GM23338 (cell line): ENCODE results near the gene PLEKHB1. TPM values are rescaled to one million over a fixed set of nuclear protein-coding genes. Genes with fewer than 3 reads are reported as not detected.

ENCODE experiments used
- ATAC-seq: fragments of 200-7000 bp; cut with Tn5 transposase; 3 replicates; pipeline ENCODE4 v1.9.1; 2020
- DNase-seq: peaks from one replicate; pipeline ENCODE4 v3.0.0-alpha.2; 2015; ENCODE audit warnings: low spot score
- H2AFZ ChIP-seq: fragments of 200-600 bp; sonication (generic); 2 replicates; pipeline ENCODE4 v1.8.0; 2016; ENCODE audit warnings: antibody characterized with exemption, mild to moderate bottlenecking, moderate library complexity
- H3F3A ChIP-seq: fragments of 200-600 bp; sonication (generic); replicated peaks from 2 replicates; pipeline ENCODE4 v1.8.0; 2017; ENCODE audit warnings: antibody characterized with exemption, mixed run types, low read depth
- H3K27ac ChIP-seq: fragments of 200-600 bp; sonication (generic); 2 replicates; pipeline ENCODE4 v1.6.1; 2016; ENCODE audit warnings: low read depth
- H3K27me3 ChIP-seq: fragments of 200-600 bp; sonication (generic); 2 replicates; pipeline ENCODE4 v1.8.0; 2016; ENCODE audit warnings: mild to moderate bottlenecking, mixed run types, moderate library complexity; ENCODE audit not compliant: insufficient read depth
- H3K36me3 ChIP-seq: fragments of 200-600 bp; sonication (generic); 2 replicates; pipeline ENCODE4 v1.8.0; 2016; ENCODE audit warnings: mild to moderate bottlenecking; ENCODE audit not compliant: insufficient read depth
- H3K4me1 ChIP-seq: fragments of 200-600 bp; sonication (generic); 2 replicates; pipeline ENCODE4 v1.8.0; 2016; ENCODE audit warnings: mild to moderate bottlenecking, moderate library complexity; ENCODE audit not compliant: insufficient read depth
- H3K4me2 ChIP-seq: fragments of 200-600 bp; sonication (generic); 2 replicates; pipeline ENCODE4 v1.7.1; 2017; ENCODE audit warnings: mixed run types
- H3K4me3 ChIP-seq: fragments of 200-600 bp; sonication (generic); 2 replicates; pipeline ENCODE4 v1.6.1; 2016; ENCODE audit warnings: mixed run types
- H3K79me2 ChIP-seq: fragments of 200-600 bp; sonication (generic); replicated peaks from 2 replicates; pipeline ENCODE4 v1.8.0; 2017; ENCODE audit warnings: mild to moderate bottlenecking; ENCODE audit not compliant: insufficient read depth
- H3K9me2 ChIP-seq: fragments of 200-600 bp; sonication (generic); 2 replicates; pipeline ENCODE4 v1.8.0; 2017; ENCODE audit not compliant: insufficient read depth
- H4K20me1 ChIP-seq: fragments of 200-600 bp; sonication (generic); replicated peaks from 2 replicates; pipeline ENCODE4 v1.8.0; 2017; ENCODE audit warnings: mild to moderate bottlenecking; ENCODE audit not compliant: insufficient read depth
- H3K27ac Mint-ChIP-seq: 2 replicates; pipeline ENCODE4 v1.8.0; 2020; ENCODE audit warnings: inconsistent platforms, mild to moderate bottlenecking, moderate library complexity, mixed read lengths
- H3K27me3 Mint-ChIP-seq: 3 replicates; pipeline ENCODE4 v1.8.0; 2022; ENCODE audit warnings: low read depth, mild to moderate bottlenecking, moderate library complexity, mixed read lengths, inconsistent platforms; ENCODE audit not compliant: insufficient read depth, poor library complexity
- H3K36me3 Mint-ChIP-seq: 3 replicates; pipeline ENCODE4 v1.8.0; 2021; ENCODE audit warnings: low read depth, mild to moderate bottlenecking, inconsistent platforms, moderate library complexity, mixed read lengths
- H3K4me1 Mint-ChIP-seq: 3 replicates; pipeline ENCODE4 v1.8.0; 2020; ENCODE audit warnings: mild to moderate bottlenecking, inconsistent platforms, mixed read lengths
- H3K4me3 Mint-ChIP-seq: 3 replicates; pipeline ENCODE4 v1.8.0; 2021; ENCODE audit warnings: moderate library complexity, mild to moderate bottlenecking, inconsistent platforms, mixed read lengths
- H3K9me3 Mint-ChIP-seq: 3 replicates; pipeline ENCODE4 v1.8.0; 2020; ENCODE audit warnings: moderate library complexity, mild to moderate bottlenecking, inconsistent platforms, mixed read lengths
- CREB1 ChIP-seq: fragments of 250-450 bp; sonication (Bioruptor Pico); IDR thresholded peaks from 2 replicates; pipeline ENCODE4 v1.5.0; 2020; ENCODE audit warnings: low read depth, mild to moderate bottlenecking, moderate library complexity
- CTCF ChIP-seq, 2 experiments: fragments of 200-600 bp in 1 of 2; sonication (generic) in 1 of 2; conservative IDR thresholded peaks; 2 replicates each; pipeline versions ENCODE4 v1.5.1 to v1.6.1; 2016 to 2017; ENCODE audit warnings: antibody characterized with exemption in 2 of 2, low read depth in 2 of 2, mild to moderate bottlenecking in 2 of 2, moderate library complexity in 1 of 2
- ETS1 ChIP-seq: IDR thresholded peaks from 2 replicates; pipeline ENCODE4 v1.6.1; 2016; ENCODE audit warnings: antibody characterized with exemption
- EZH2 ChIP-seq: fragments of 200-600 bp; sonication (generic); IDR thresholded peaks from one replicate; pipeline ENCODE4 v1.8.0; 2017; ENCODE audit warnings: antibody characterized with exemption, mild to moderate bottlenecking, low read depth; ENCODE audit not compliant: unreplicated experiment
- EZH2phosphoT487 ChIP-seq: fragments of 200-600 bp; sonication (generic); IDR thresholded peaks from one replicate; pipeline ENCODE4 v1.8.1; 2018; ENCODE audit warnings: antibody characterized with exemption; ENCODE audit not compliant: unreplicated experiment
- JUNB ChIP-seq: IDR thresholded peaks from one replicate; pipeline ENCODE4 v1.6.1; 2016; ENCODE audit warnings: antibody characterized with exemption; ENCODE audit not compliant: unreplicated experiment
- NANOG ChIP-seq: IDR thresholded peaks from 2 replicates; pipeline ENCODE4 v1.6.1; 2016; ENCODE audit warnings: antibody characterized with exemption, borderline replicate concordance
- POLR2AphosphoS5 ChIP-seq: IDR thresholded peaks from 2 replicates; pipeline ENCODE4 v1.6.1; 2016; ENCODE audit warnings: antibody characterized with exemption, low read depth
- REST ChIP-seq: IDR thresholded peaks from one replicate; pipeline ENCODE4 v1.6.1; 2018; ENCODE audit warnings: antibody characterized with exemption; ENCODE audit not compliant: unreplicated experiment
- STAT1 ChIP-seq: IDR thresholded peaks from one replicate; pipeline ENCODE4 v1.6.1; 2016; ENCODE audit warnings: antibody characterized with exemption; ENCODE audit not compliant: unreplicated experiment
- ZNF114 ChIP-seq: fragments of 250-450 bp; sonication (Bioruptor Pico); IDR thresholded peaks from 2 replicates; pipeline ENCODE4 v1.5.0; 2020; ENCODE audit warnings: mild to moderate bottlenecking, moderate library complexity
- ZNF331 ChIP-seq: fragments of 250-450 bp; sonication (Bioruptor Pico); IDR thresholded peaks from 2 replicates; pipeline ENCODE4 v1.5.0; 2020; ENCODE audit warnings: low read depth, mild to moderate bottlenecking, moderate library complexity
- ZNF462 ChIP-seq: fragments of 250-450 bp; sonication (Bioruptor Pico); IDR thresholded peaks from 2 replicates; pipeline ENCODE4 v1.5.0; 2020; ENCODE audit warnings: mild to moderate bottlenecking, moderate library complexity
- polyA plus RNA-seq: library from polyadenylated mRNA; unstranded; fragments of >200 nt; fragmentation: Nextera tagmentation; extraction: Ambion mirVana; gene quantifications from 2 replicates; pipeline ENCODE4 v1.2.1, GENCODE V29; 2016
- total RNA-seq: library from RNA; depleted of rRNA; stranded (reverse); fragments of >200 nt; shearing (Covaris generic); gene quantifications from 2 replicates; pipeline ENCODE4 v1.2.3, GENCODE V29; 2014

The PLEKHB1 gene
- total and polyA plus RNA-seq, 2 experiments from 2014 or later = 20.1 to 20.8 TPM

GRCh38 chr11:73663604-73664495, 17.5 kb downstream of the PLEKHB1 start:
- Histone ChIP-seq H4K20me1 (no peaks in the 10 kb centered on the region; the same call in 1 of the 2 replicates), H3F3A (peaks cover 4% of the 10 kb centered on the region), H3K9me2 (peaks cover 6% of the 10 kb centered on the region; the same call in 1 of the 2 replicates), H3K27me3 (peaks cover 36% of the 10 kb centered on the region), H3K4me1 (peaks cover 14% of the 10 kb centered on the region; the same call in 1 of the 2 replicates), H3K79me2 (no peaks in the 10 kb centered on the region), H3K36me3 (no peaks in the 10 kb centered on the region), H3K27ac (no peak overlapping the region), H3K4me2 (no peak overlapping the region), H2AFZ (no peak overlapping the region), H3K4me3 (no peak overlapping the region)
- ATAC-seq (no peak), DNase-seq (no peak)
- Mint-ChIP-seq H3K4me3 (no peak overlapping the region), H3K27ac (no peak overlapping the region), H3K9me3 (no peaks in the 10 kb centered on the region), H3K4me1 (peaks cover 12% of the 10 kb centered on the region), H3K36me3 (no peaks in the 10 kb centered on the region), H3K27me3 (peaks cover 33% of the 10 kb centered on the region)
- no peak for TF ChIP-seq ETS1
- TF ChIP-seq STAT1 = no peak
- no peak for TF ChIP-seq ZNF114 (CRISPR knock-in tag)
- TF ChIP-seq CTCF (conservative IDR thresholded peaks at IDR 0.05; ENCODE audit: low read depth in 2 of 2) = no peak
- no peak for TF ChIP-seq ZNF331 (CRISPR knock-in tag)
- no peak for TF ChIP-seq JUNB
- TF ChIP-seq EZH2phosphoT487 = no peak
- TF ChIP-seq EZH2 = no peak
- TF ChIP-seq NANOG = no peak
- TF ChIP-seq ZNF462 (CRISPR knock-in tag) = no peak
- no peak for TF ChIP-seq POLR2AphosphoS5
- TF ChIP-seq CREB1 (CRISPR knock-in tag) = no peak
- TF ChIP-seq REST = no peak
